HG03196 (cell line): ENCODE measurements around the gene EXOC7.
"Not testable (repeated sequence)": the region's sequence is repeated elsewhere in the genome, so short reads cannot be mapped to it uniquely, and the experiment has no call there.

ENCODE experiments used
- ATAC-seq: cut with Tn5 transposase; IDR thresholded peaks from one replicate; pipeline ENCODE4 v1.9.1; 2021; ENCODE audit not compliant: unreplicated experiment

Gene EXOC7

GRCh38 chr17:76075364-76076145 lies 28.0 kb downstream of the EXOC7 start:
- ATAC-seq: no peak

- no peak for ATAC-seq
Observed at GRCh38 chr17:76074390-76075363, 28.9 kb downstream of the EXOC7 start, which contains the start of gene GALR2. GALR2 (plus strand) TSS chr17:76074781; CDS start chr17:76074884, 103 bp downstream.

GRCh38 chr17:76072148-76072858 lies 31.3 kb downstream of the EXOC7 start, which contains the start of gene SRP68:
SRP68 (minus strand) TSS chr17:76072517; CDS start chr17:76072491, 26 bp downstream.
- ATAC-seq: peak; percentile 90

- no peak for ATAC-seq
Observed at GRCh38 chr17:76071531-76072147, 31.9 kb downstream of the EXOC7 start.

GRCh38 chr17:76065775-76066174 lies 37.8 kb downstream of the EXOC7 start:
- ATAC-seq: no peak

GRCh38 chr17:76063875-76064546 lies 39.6 kb downstream of the EXOC7 start:
- no peak for ATAC-seq

- ATAC-seq: not testable (repeated sequence)
Observed at GRCh38 chr17:76058264-76058663, 45.3 kb downstream of the EXOC7 start.

- no peak for ATAC-seq
Observed at GRCh38 chr17:76056882-76057281, 46.7 kb downstream of the EXOC7 start.

GRCh38 chr17:76054112-76054476 lies 49.5 kb downstream of the EXOC7 start:
- no peak for ATAC-seq

- ATAC-seq: no peak
Observed at GRCh38 chr17:76053246-76054111, 50.1 kb downstream of the EXOC7 start.

GRCh38 chr17:76051561-76051960 lies 52.0 kb downstream of the EXOC7 start:
- ATAC-seq: no peak

- no peak for ATAC-seq
Observed at GRCh38 chr17:76050538-76051467, 52.8 kb downstream of the EXOC7 start.

- no peak for ATAC-seq
Observed at GRCh38 chr17:76049836-76050537, 53.6 kb downstream of the EXOC7 start.

- no peak for ATAC-seq
Observed at GRCh38 chr17:76049239-76049638, 54.3 kb downstream of the EXOC7 start.

- no peak for ATAC-seq
Observed at GRCh38 chr17:76048711-76049110, 54.9 kb downstream of the EXOC7 start.

- ATAC-seq: no peak
Observed at GRCh38 chr17:76048025-76048605, 55.5 kb downstream of the EXOC7 start.

GRCh38 chr17:76046064-76046463 lies 57.5 kb downstream of the EXOC7 start:
- no peak for ATAC-seq
